Sigmoid colon (tissue), 7 donors: ENCODE data around the gene AKAP9. TPM values are rescaled to one million over a fixed set of nuclear protein-coding genes. Genes with fewer than 3 reads are reported as not detected.
"Not testable (repeated sequence)": the region's sequence is repeated elsewhere in the genome, so short reads cannot be mapped to it uniquely, and the experiment has no call there.

Experiments
- DNase-seq: peaks from one replicate; pipeline ENCODE4 v3.0.0-alpha.2; 2019
- H3K27ac ChIP-seq, 4 donors: fragments of 200-600 bp; sonication (generic); one replicate each; pipeline ENCODE4 v1.5.1; 2016 to 2019; ENCODE audit warnings: mild to moderate bottlenecking in 1 of 4
- H3K27me3 ChIP-seq, 3 donors: fragments of 200-600 bp; sonication (generic); one replicate each; pipeline ENCODE4 v1.5.1; 2019; ENCODE audit warnings: mild to moderate bottlenecking in 1 of 3
- H3K36me3 ChIP-seq, 4 donors: fragments of 200-600 bp; sonication (generic); one replicate each; pipeline ENCODE4 v1.5.1; 2016 to 2019
- H3K4me1 ChIP-seq, 4 donors: fragments of 200-600 bp; sonication (generic); one replicate each; pipeline ENCODE4 v1.5.1; 2017 to 2019
- H3K4me3 ChIP-seq, 4 donors: fragments of 200-600 bp; sonication (generic); one replicate each; pipeline ENCODE4 v1.5.1; 2017 to 2019; ENCODE audit warnings: mild to moderate bottlenecking in 2 of 4, moderate library complexity in 1 of 4
- H3K9me3 ChIP-seq, 4 donors: fragments of 200-600 bp in 3 of 4; sonication (generic) in 3 of 4; one replicate each; pipeline versions ENCODE4 v1.5.1 to v1.6.1; 2013 to 2019
- EP300 ChIP-seq, 4 donors: sonication (generic); formaldehyde crosslinking; IDR thresholded peaks; one replicate each; pipeline ENCODE4 v1.6.1; 2017; ENCODE audit warnings: antibody characterized with exemption in 4 of 4
- POLR2A ChIP-seq, 2 donors: fragments of 450-650 bp; IDR thresholded peaks; one replicate each; pipeline ENCODE4 v1.6.1; 2016; ENCODE audit warnings: antibody characterized with exemption in 2 of 2, mild to moderate bottlenecking in 2 of 2, moderate library complexity in 2 of 2
- POLR2AphosphoS5 ChIP-seq, 4 donors: sonication (generic); formaldehyde crosslinking; IDR thresholded peaks; one replicate each; pipeline ENCODE4 v1.6.1; 2017; ENCODE audit warnings: antibody characterized with exemption in 4 of 4
- WGBS, 2 donors: extraction: QIAGEN DNeasy Blood & Tissue Kit; methylation state at CpG; one replicate each; pipeline ENCODE4 v1.1.7; 2013; 5-methylcytosine and 5-hydroxymethylcytosine counted together
- intact Hi-C: fragments of 100-400 bp; cut with DNase I; formaldehyde crosslinking; loops from one replicate; pipeline ENCODE4 v1.15.1; 2023
- polyA plus RNA-seq, 3 donors: library from polyadenylated mRNA; stranded (reverse); fragments of 200-250 nt; gene quantifications; one replicate each; pipeline ENCODE4 v1.2.3, GENCODE V29; 2013
- total RNA-seq, 4 donors: library from RNA; depleted of rRNA; stranded (reverse); fragments of >200 nt; gene quantifications; one replicate each; pipeline ENCODE4 v1.1.0, GENCODE V29; 2016
- TF ChIP-seq, protein P1 (sequence below), 4 experiments: fragments of 450-650 bp in 3 of 4; fragments of 200-600 bp in 1 of 4; IDR thresholded peaks; one replicate each; pipeline ENCODE4 v1.5.1; 2016 to 2019; ENCODE audit warnings: antibody characterized with exemption in 4 of 4, mild to moderate bottlenecking in 3 of 4, moderate library complexity in 2 of 4
- donor health status: healthy with polysubstance abuse.
- donor health status: Bipolar disorder and iron deficiency.
- donor health status: healthy.

The AKAP9 gene
- total and polyA plus RNA-seq, 7 donors, result 34.0 to 90.9 (median 59.9) TPM

DNA sequence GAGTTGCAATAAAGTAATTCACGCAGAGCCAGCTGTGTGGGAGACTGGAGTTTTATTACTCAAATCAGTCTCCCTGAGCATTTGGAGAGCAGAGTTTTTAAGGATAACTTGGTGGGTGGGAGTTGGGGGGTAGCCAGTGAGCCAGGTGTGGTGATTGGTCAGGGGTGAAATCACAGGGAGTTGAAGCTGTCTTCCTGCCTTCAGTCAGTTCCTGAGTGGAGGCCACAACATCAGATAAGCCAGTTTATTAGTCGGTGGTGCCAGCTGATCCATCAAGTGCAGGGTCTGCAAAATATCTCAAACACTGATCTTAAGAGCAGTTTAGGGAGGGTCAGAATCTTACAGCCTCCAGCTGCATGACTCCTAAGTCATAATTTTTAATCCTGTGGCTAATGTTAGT lies 196.9 kb downstream of the AKAP9 start:
- Histone ChIP-seq H3K27me3 (no peaks in the 10 kb centered on the region), H3K4me3 (no peak overlapping the region), H3K27ac (no peak overlapping the region), H3K36me3 (no peaks in the 10 kb centered on the region), H3K9me3 (no peaks in the 10 kb centered on the region), H3K4me1 (peaks cover 0 to 16% (median 8%) of the 10 kb centered on the region in 4 donors)
- WGBS, 2 donors, result 19 to 39% methylated on average over 2 of the region's 2 CpGs
- intact Hi-C loops, result loop anchor here (10.0 kb wide), 2 partner anchors 107 to 253 kb away; partner anchors contain the start of genes ANKIB1, KRIT1 and MTERF1
- DNase-seq, result no peak
- TF ChIP-seq, protein P1, sequence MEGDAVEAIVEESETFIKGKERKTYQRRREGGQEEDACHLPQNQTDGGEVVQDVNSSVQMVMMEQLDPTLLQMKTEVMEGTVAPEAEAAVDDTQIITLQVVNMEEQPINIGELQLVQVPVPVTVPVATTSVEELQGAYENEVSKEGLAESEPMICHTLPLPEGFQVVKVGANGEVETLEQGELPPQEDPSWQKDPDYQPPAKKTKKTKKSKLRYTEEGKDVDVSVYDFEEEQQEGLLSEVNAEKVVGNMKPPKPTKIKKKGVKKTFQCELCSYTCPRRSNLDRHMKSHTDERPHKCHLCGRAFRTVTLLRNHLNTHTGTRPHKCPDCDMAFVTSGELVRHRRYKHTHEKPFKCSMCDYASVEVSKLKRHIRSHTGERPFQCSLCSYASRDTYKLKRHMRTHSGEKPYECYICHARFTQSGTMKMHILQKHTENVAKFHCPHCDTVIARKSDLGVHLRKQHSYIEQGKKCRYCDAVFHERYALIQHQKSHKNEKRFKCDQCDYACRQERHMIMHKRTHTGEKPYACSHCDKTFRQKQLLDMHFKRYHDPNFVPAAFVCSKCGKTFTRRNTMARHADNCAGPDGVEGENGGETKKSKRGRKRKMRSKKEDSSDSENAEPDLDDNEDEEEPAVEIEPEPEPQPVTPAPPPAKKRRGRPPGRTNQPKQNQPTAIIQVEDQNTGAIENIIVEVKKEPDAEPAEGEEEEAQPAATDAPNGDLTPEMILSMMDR (IDR thresholded peaks at IDR 0.05), result no peak
- TF ChIP-seq POLR2A (IDR thresholded peaks at IDR 0.05) (no peak), EP300 (IDR thresholded peaks at IDR 0.05) (no peak), POLR2AphosphoS5 (IDR thresholded peaks at IDR 0.05) (no peak)

DNA sequence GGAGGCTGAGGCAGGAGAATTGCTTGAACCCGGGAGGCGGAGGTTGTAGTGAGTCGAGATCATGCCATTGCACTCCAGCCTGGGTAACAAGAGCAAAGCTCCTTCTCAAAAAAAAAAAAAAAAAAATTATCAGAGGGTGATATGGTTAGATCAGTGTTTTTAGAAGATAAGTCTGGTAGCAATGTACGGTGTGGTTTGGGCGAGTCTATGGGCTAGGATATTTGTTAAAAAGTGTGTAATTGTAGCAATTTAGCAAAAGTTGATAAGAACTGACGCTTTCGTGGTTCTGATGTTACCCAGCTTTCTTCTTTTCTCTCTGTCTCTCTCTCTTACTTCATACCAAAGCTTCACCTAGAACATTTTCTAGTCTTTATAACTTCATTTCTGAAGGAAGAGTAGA lies 200.5 kb downstream of the AKAP9 start:
- H3K36me3 ChIP-seq, result no peaks in the 10 kb centered on the region
- H3K9me3 ChIP-seq, result no peaks in the 10 kb centered on the region
- H3K4me3 ChIP-seq, result no peak overlapping the region
- WGBS, 2 donors, result 78 to 92% methylated on average over 7 of the region's 7 CpGs
- intact Hi-C loops, result no loop called here
- no peak for TF ChIP-seq EP300 (IDR thresholded peaks at IDR 0.05)
- no peak for TF ChIP-seq POLR2AphosphoS5 (IDR thresholded peaks at IDR 0.05)
- TF ChIP-seq, protein P1 (IDR thresholded peaks at IDR 0.05), result no peak
- TF ChIP-seq POLR2A (IDR thresholded peaks at IDR 0.05), result no peak
- no peak overlapping the region for H3K27ac ChIP-seq
- DNase-seq, result no peak
- no peaks in the 10 kb centered on the region for H3K4me1 ChIP-seq
- H3K27me3 ChIP-seq, result no peaks in the 10 kb centered on the region

DNA sequence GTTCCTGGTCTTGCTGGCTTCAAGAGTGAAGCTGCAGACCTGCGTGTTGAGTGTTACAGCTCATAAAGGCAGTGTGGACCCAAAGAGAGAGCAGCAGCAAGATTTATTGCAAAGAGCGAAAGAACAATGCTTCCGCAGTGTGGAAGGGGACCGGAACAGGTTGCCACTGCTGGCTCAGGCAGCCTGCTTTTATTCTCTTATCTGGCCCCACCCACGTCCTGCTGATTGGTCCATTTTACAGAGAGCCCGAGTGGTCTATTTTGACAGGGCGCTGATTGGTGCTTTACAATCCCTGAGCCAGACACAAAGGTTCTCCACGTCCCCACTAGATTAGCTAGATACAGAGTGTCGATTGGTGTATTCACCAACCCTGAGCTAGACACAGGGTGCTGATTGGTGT lies 202.1 kb downstream of the AKAP9 start:
- 92 to 95% methylated on average over 9 of the region's 9 CpGs for WGBS, 2 donors
- DNase-seq, result not testable (repeated sequence)

DNA sequence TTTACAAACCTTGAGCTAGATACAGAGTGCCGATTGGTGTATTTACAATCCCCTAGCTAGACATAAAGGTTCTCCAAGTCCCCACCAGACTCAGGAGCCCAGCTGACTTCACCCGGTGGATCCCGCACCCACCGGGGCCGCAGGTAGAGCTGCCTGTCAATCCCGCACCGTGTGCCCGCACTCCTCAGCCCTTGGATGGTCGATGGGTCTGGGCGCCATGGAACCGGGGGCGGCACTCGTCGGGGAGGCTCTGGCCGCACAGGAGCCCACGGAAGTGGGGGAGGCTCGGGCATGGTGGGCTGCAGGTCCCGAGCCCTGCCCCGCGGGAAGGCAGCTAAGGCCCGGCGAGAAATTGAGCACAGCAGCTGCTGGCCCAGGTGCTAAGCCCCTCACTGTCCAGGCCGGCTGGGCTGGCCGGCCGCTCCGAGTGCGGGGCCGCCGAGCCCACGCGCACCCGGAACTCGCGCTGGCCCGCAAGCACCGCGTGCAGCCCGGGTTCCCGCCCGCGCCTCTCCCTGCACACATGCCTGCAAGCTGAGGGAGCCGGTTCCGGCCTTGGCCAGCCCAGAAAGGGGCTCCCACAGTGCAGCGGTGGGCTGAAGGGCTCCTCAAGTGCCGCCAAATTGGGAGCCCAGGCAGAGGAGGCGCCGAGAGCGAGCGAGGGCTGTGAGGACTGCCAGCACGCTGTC lies 202.7 kb downstream of the AKAP9 start:
- WGBS, 2 donors, result 93% methylated on average over 50 of the region's 50 CpGs
- H3K4me3 ChIP-seq, H3K9me3 ChIP-seq, DNase-seq, H3K27me3 ChIP-seq, H3K36me3 ChIP-seq, intact Hi-C loops, H3K27ac ChIP-seq, H3K4me1 ChIP-seq: not testable (repeated sequence)

More for the DNA sequence above, 202.1 kb downstream of the AKAP9 start:
- H3K4me3 ChIP-seq, H3K9me3 ChIP-seq, H3K27me3 ChIP-seq, H3K4me1 ChIP-seq, H3K36me3 ChIP-seq, intact Hi-C loops, H3K27ac ChIP-seq: not testable (repeated sequence)

DNA sequence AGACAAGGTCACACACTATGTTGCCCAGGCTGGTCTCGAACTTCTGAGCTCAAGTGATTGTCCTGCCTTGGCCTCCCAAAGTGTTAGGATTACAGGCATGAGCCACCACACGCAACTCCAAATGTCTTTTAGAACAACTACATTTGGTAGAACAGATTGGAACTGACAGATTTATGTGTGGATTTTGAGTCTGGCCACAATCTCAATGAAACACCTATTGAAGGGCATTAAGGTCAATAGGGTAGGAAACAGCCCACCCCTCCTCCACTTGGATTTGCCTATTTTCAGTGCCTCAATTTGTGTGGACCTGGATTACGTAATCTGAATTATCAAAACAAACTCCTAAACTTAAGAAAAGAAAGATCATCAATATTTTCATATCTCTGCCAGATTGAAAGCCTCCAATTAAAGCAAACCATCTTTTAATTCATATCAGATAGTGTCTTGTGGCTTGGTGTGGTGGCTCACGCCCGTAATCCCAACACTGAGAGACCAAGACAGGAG lies 209.1 kb downstream of the AKAP9 start:
- no peak overlapping the region for H3K27ac ChIP-seq
- WGBS, 2 donors, result 94 to 95% methylated on average over 5 of the region's 5 CpGs
- H3K4me1 ChIP-seq, result no peaks in the 10 kb centered on the region
- H3K36me3 ChIP-seq, result no peaks in the 10 kb centered on the region
- intact Hi-C loops, result no loop called here
- H3K9me3 ChIP-seq, result no peaks in the 10 kb centered on the region
- DNase-seq, result no peak
- no peaks in the 10 kb centered on the region for H3K27me3 ChIP-seq
- H3K4me3 ChIP-seq, result no peak overlapping the region
- TF ChIP-seq, protein P1 (IDR thresholded peaks at IDR 0.05), result no peak
- TF ChIP-seq POLR2AphosphoS5 (IDR thresholded peaks at IDR 0.05), result no peak
- TF ChIP-seq EP300 (IDR thresholded peaks at IDR 0.05), result no peak
- TF ChIP-seq POLR2A (IDR thresholded peaks at IDR 0.05), result no peak
